ACC112 (cell line): ENCODE results near the gene CXCR4.

Experiments used
- H2AFZ ChIP-seq: fragments of 200-600 bp; sonication (generic); one replicate; pipeline ENCODE4 v1.6.0; 2017; ENCODE audit warnings: antibody characterized with exemption, low read length; ENCODE audit not compliant: unreplicated experiment
- H3K27ac ChIP-seq: fragments of 200-600 bp; sonication (generic); 2 replicates; pipeline ENCODE4 v1.5.1; 2014; ENCODE audit warnings: low read depth, mild to moderate bottlenecking, antibody characterized with exemption, low read length, moderate library complexity
- H3K27me3 ChIP-seq: fragments of 200-600 bp; sonication (generic); 2 replicates; pipeline ENCODE4 v1.6.1; 2014; ENCODE audit warnings: mild to moderate bottlenecking, antibody characterized with exemption, low read length, moderate library complexity, mixed read lengths; ENCODE audit not compliant: insufficient read depth
- H3K36me3 ChIP-seq: fragments of 200-600 bp; sonication (generic); 2 replicates; pipeline ENCODE4 v1.6.1; 2016; ENCODE audit warnings: mild to moderate bottlenecking, antibody characterized with exemption, low read length, moderate library complexity, mixed read lengths; ENCODE audit not compliant: insufficient read depth
- H3K4me1 ChIP-seq: fragments of 200-600 bp; sonication (generic); one replicate; pipeline ENCODE4 v1.6.1; 2016; ENCODE audit warnings: low read length, mixed read lengths; ENCODE audit not compliant: insufficient read depth, unreplicated experiment, control insufficient read depth
- H3K4me3 ChIP-seq: fragments of 200-600 bp; sonication (generic); 2 replicates; pipeline ENCODE4 v1.5.1; 2014; ENCODE audit warnings: mild to moderate bottlenecking, low read depth, low read length
- H3K79me2 ChIP-seq: fragments of 200-600 bp; sonication (generic); one replicate; pipeline ENCODE4 v1.6.0; 2016; ENCODE audit warnings: low read length; ENCODE audit not compliant: control insufficient read depth, unreplicated experiment, insufficient read depth

Gene CXCR4

GRCh38 chr2:136117909-136118818, at the start of gene CXCR4:
Gene CXCR4, minus strand, starts transcription at chr2:136118149. Its CDS starts 89 bp downstream, at chr2:136118060.
- H3K36me3 ChIP-seq, result no peaks in the 10 kb centered on the region
- no peak within 1 kb of the TSS for H2AFZ ChIP-seq
- no peak within 1 kb of the TSS for H3K27ac ChIP-seq
- H3K27me3 ChIP-seq, result peaks cover 99% of the 10 kb centered on the region
- H3K4me1 ChIP-seq, result no peaks in the 10 kb centered on the region
- H3K79me2 ChIP-seq, result no peaks in the 10 kb centered on the region
- H3K4me3 ChIP-seq, result peak within 1 kb of the TSS; percentile 67

- H3K79me2 ChIP-seq, result no peaks in the 10 kb centered on the region
- H2AFZ ChIP-seq, result no peak overlapping the region
- no peaks in the 10 kb centered on the region for H3K4me1 ChIP-seq
- no peak overlapping the region for H3K4me3 ChIP-seq
- no peaks in the 10 kb centered on the region for H3K36me3 ChIP-seq
- H3K27me3 ChIP-seq, result no peaks in the 10 kb centered on the region
- no peak overlapping the region for H3K27ac ChIP-seq
Measured at GRCh38 chr2:136164280-136164776, 46.4 kb upstream of the CXCR4 start.

- H3K4me1 ChIP-seq, result no peaks in the 10 kb centered on the region
- no peaks in the 10 kb centered on the region for H3K79me2 ChIP-seq
- H3K27ac ChIP-seq, result no peak overlapping the region
- no peaks in the 10 kb centered on the region for H3K36me3 ChIP-seq
- no peaks in the 10 kb centered on the region for H3K27me3 ChIP-seq
- no peak overlapping the region for H3K4me3 ChIP-seq
- H2AFZ ChIP-seq, result no peak overlapping the region
Measured at GRCh38 chr2:136162438-136162837, 44.5 kb upstream of the CXCR4 start.

- Histone ChIP-seq H3K36me3 (no peaks in the 10 kb centered on the region), H2AFZ (no peak overlapping the region), H3K27ac (no peak overlapping the region), H3K79me2 (no peaks in the 10 kb centered on the region), H3K27me3 (no peaks in the 10 kb centered on the region), H3K4me1 (no peaks in the 10 kb centered on the region), H3K4me3 (no peak overlapping the region)
Measured at GRCh38 chr2:136156411-136156810, 38.5 kb upstream of the CXCR4 start.

- Histone ChIP-seq H3K36me3 (no peaks in the 10 kb centered on the region), H3K79me2 (no peaks in the 10 kb centered on the region), H3K4me1 (no peaks in the 10 kb centered on the region), H3K4me3 (no peak overlapping the region), H2AFZ (no peak overlapping the region), H3K27me3 (no peaks in the 10 kb centered on the region), H3K27ac (no peak overlapping the region)
Measured at GRCh38 chr2:136154384-136154783, 36.4 kb upstream of the CXCR4 start.

GRCh38 chr2:136151021-136151971, 33.3 kb upstream of the CXCR4 start:
- H3K27ac ChIP-seq, result no peak overlapping the region
- H3K4me3 ChIP-seq, result no peak overlapping the region

GRCh38 chr2:136149011-136149410, 31.1 kb upstream of the CXCR4 start:
- Histone ChIP-seq H3K27ac (no peak overlapping the region), H3K79me2 (no peaks in the 10 kb centered on the region), H3K4me1 (no peaks in the 10 kb centered on the region), H3K27me3 (no peaks in the 10 kb centered on the region), H3K36me3 (no peaks in the 10 kb centered on the region), H3K4me3 (no peak overlapping the region), H2AFZ (no peak overlapping the region)

More at GRCh38 chr2:136151021-136151971, 33.3 kb upstream of the CXCR4 start:
- Histone ChIP-seq H3K27me3 (no peaks in the 10 kb centered on the region), H2AFZ (no peak overlapping the region), H3K4me1 (no peaks in the 10 kb centered on the region), H3K36me3 (no peaks in the 10 kb centered on the region), H3K79me2 (no peaks in the 10 kb centered on the region)

- Histone ChIP-seq H3K27ac (no peak overlapping the region), H3K4me3 (no peak overlapping the region), H3K27me3 (no peaks in the 10 kb centered on the region; the same call in 1 of the 2 replicates), H2AFZ (no peak overlapping the region), H3K79me2 (no peaks in the 10 kb centered on the region), H3K4me1 (no peaks in the 10 kb centered on the region), H3K36me3 (no peaks in the 10 kb centered on the region)
Measured at GRCh38 chr2:136146564-136146963, 28.6 kb upstream of the CXCR4 start.

GRCh38 chr2:136143603-136144451, 25.9 kb upstream of the CXCR4 start:
- no peak overlapping the region for H3K4me3 ChIP-seq
- no peaks in the 10 kb centered on the region for H3K79me2 ChIP-seq
- no peak overlapping the region for H2AFZ ChIP-seq
- no peak overlapping the region for H3K27ac ChIP-seq
- H3K36me3 ChIP-seq, result no peaks in the 10 kb centered on the region
- H3K27me3 ChIP-seq, result peaks cover 14% of the 10 kb centered on the region
- H3K4me1 ChIP-seq, result no peaks in the 10 kb centered on the region
